GM23338 (cell line): ENCODE results near the gene ABCC1. TPM values are rescaled to one million over a fixed set of nuclear protein-coding genes. Genes with fewer than 3 reads are reported as not detected.

Source experiments
- ATAC-seq: fragments of 200-7000 bp; cut with Tn5 transposase; 3 replicates; pipeline ENCODE4 v1.9.1; 2020
- DNase-seq: peaks from one replicate; pipeline ENCODE4 v3.0.0-alpha.2; 2015; ENCODE audit warnings: low spot score
- H2AFZ ChIP-seq: fragments of 200-600 bp; sonication (generic); 2 replicates; pipeline ENCODE4 v1.8.0; 2016; ENCODE audit warnings: antibody characterized with exemption, mild to moderate bottlenecking, moderate library complexity
- H3F3A ChIP-seq: fragments of 200-600 bp; sonication (generic); replicated peaks from 2 replicates; pipeline ENCODE4 v1.8.0; 2017; ENCODE audit warnings: antibody characterized with exemption, mixed run types, low read depth
- H3K27ac ChIP-seq: fragments of 200-600 bp; sonication (generic); 2 replicates; pipeline ENCODE4 v1.6.1; 2016; ENCODE audit warnings: low read depth
- H3K27me3 ChIP-seq: fragments of 200-600 bp; sonication (generic); 2 replicates; pipeline ENCODE4 v1.8.0; 2016; ENCODE audit warnings: mild to moderate bottlenecking, mixed run types, moderate library complexity; ENCODE audit not compliant: insufficient read depth
- H3K36me3 ChIP-seq: fragments of 200-600 bp; sonication (generic); 2 replicates; pipeline ENCODE4 v1.8.0; 2016; ENCODE audit warnings: mild to moderate bottlenecking; ENCODE audit not compliant: insufficient read depth
- H3K4me1 ChIP-seq: fragments of 200-600 bp; sonication (generic); 2 replicates; pipeline ENCODE4 v1.8.0; 2016; ENCODE audit warnings: mild to moderate bottlenecking, moderate library complexity; ENCODE audit not compliant: insufficient read depth
- H3K4me2 ChIP-seq: fragments of 200-600 bp; sonication (generic); 2 replicates; pipeline ENCODE4 v1.7.1; 2017; ENCODE audit warnings: mixed run types
- H3K4me3 ChIP-seq: fragments of 200-600 bp; sonication (generic); 2 replicates; pipeline ENCODE4 v1.6.1; 2016; ENCODE audit warnings: mixed run types
- H3K79me2 ChIP-seq: fragments of 200-600 bp; sonication (generic); replicated peaks from 2 replicates; pipeline ENCODE4 v1.8.0; 2017; ENCODE audit warnings: mild to moderate bottlenecking; ENCODE audit not compliant: insufficient read depth
- H3K9me2 ChIP-seq: fragments of 200-600 bp; sonication (generic); 2 replicates; pipeline ENCODE4 v1.8.0; 2017; ENCODE audit not compliant: insufficient read depth
- H4K20me1 ChIP-seq: fragments of 200-600 bp; sonication (generic); replicated peaks from 2 replicates; pipeline ENCODE4 v1.8.0; 2017; ENCODE audit warnings: mild to moderate bottlenecking; ENCODE audit not compliant: insufficient read depth
- H3K27ac Mint-ChIP-seq: 2 replicates; pipeline ENCODE4 v1.8.0; 2020; ENCODE audit warnings: inconsistent platforms, mild to moderate bottlenecking, moderate library complexity, mixed read lengths
- H3K27me3 Mint-ChIP-seq: 3 replicates; pipeline ENCODE4 v1.8.0; 2022; ENCODE audit warnings: low read depth, mild to moderate bottlenecking, moderate library complexity, mixed read lengths, inconsistent platforms; ENCODE audit not compliant: insufficient read depth, poor library complexity
- H3K36me3 Mint-ChIP-seq: 3 replicates; pipeline ENCODE4 v1.8.0; 2021; ENCODE audit warnings: low read depth, mild to moderate bottlenecking, inconsistent platforms, moderate library complexity, mixed read lengths
- H3K4me1 Mint-ChIP-seq: 3 replicates; pipeline ENCODE4 v1.8.0; 2020; ENCODE audit warnings: mild to moderate bottlenecking, inconsistent platforms, mixed read lengths
- H3K4me3 Mint-ChIP-seq: 3 replicates; pipeline ENCODE4 v1.8.0; 2021; ENCODE audit warnings: moderate library complexity, mild to moderate bottlenecking, inconsistent platforms, mixed read lengths
- H3K9me3 Mint-ChIP-seq: 3 replicates; pipeline ENCODE4 v1.8.0; 2020; ENCODE audit warnings: moderate library complexity, mild to moderate bottlenecking, inconsistent platforms, mixed read lengths
- CREB1 ChIP-seq: fragments of 250-450 bp; sonication (Bioruptor Pico); IDR thresholded peaks from 2 replicates; pipeline ENCODE4 v1.5.0; 2020; ENCODE audit warnings: low read depth, mild to moderate bottlenecking, moderate library complexity
- CTCF ChIP-seq, 2 experiments: fragments of 200-600 bp in 1 of 2; sonication (generic) in 1 of 2; conservative IDR thresholded peaks; 2 replicates each; pipeline versions ENCODE4 v1.5.1 to v1.6.1; 2016 to 2017; ENCODE audit warnings: antibody characterized with exemption in 2 of 2, low read depth in 2 of 2, mild to moderate bottlenecking in 2 of 2, moderate library complexity in 1 of 2
- ETS1 ChIP-seq: IDR thresholded peaks from 2 replicates; pipeline ENCODE4 v1.6.1; 2016; ENCODE audit warnings: antibody characterized with exemption
- EZH2 ChIP-seq: fragments of 200-600 bp; sonication (generic); IDR thresholded peaks from one replicate; pipeline ENCODE4 v1.8.0; 2017; ENCODE audit warnings: antibody characterized with exemption, mild to moderate bottlenecking, low read depth; ENCODE audit not compliant: unreplicated experiment
- EZH2phosphoT487 ChIP-seq: fragments of 200-600 bp; sonication (generic); IDR thresholded peaks from one replicate; pipeline ENCODE4 v1.8.1; 2018; ENCODE audit warnings: antibody characterized with exemption; ENCODE audit not compliant: unreplicated experiment
- JUNB ChIP-seq: IDR thresholded peaks from one replicate; pipeline ENCODE4 v1.6.1; 2016; ENCODE audit warnings: antibody characterized with exemption; ENCODE audit not compliant: unreplicated experiment
- NANOG ChIP-seq: IDR thresholded peaks from 2 replicates; pipeline ENCODE4 v1.6.1; 2016; ENCODE audit warnings: antibody characterized with exemption, borderline replicate concordance
- POLR2AphosphoS5 ChIP-seq: IDR thresholded peaks from 2 replicates; pipeline ENCODE4 v1.6.1; 2016; ENCODE audit warnings: antibody characterized with exemption, low read depth
- STAT1 ChIP-seq: IDR thresholded peaks from one replicate; pipeline ENCODE4 v1.6.1; 2016; ENCODE audit warnings: antibody characterized with exemption; ENCODE audit not compliant: unreplicated experiment
- ZNF331 ChIP-seq: fragments of 250-450 bp; sonication (Bioruptor Pico); IDR thresholded peaks from 2 replicates; pipeline ENCODE4 v1.5.0; 2020; ENCODE audit warnings: low read depth, mild to moderate bottlenecking, moderate library complexity
- ZNF462 ChIP-seq: fragments of 250-450 bp; sonication (Bioruptor Pico); IDR thresholded peaks from 2 replicates; pipeline ENCODE4 v1.5.0; 2020; ENCODE audit warnings: mild to moderate bottlenecking, moderate library complexity
- polyA plus RNA-seq: library from polyadenylated mRNA; unstranded; fragments of >200 nt; fragmentation: Nextera tagmentation; extraction: Ambion mirVana; gene quantifications from 2 replicates; pipeline ENCODE4 v1.2.1, GENCODE V29; 2016
- total RNA-seq: library from RNA; depleted of rRNA; stranded (reverse); fragments of >200 nt; shearing (Covaris generic); gene quantifications from 2 replicates; pipeline ENCODE4 v1.2.3, GENCODE V29; 2014

The ABCC1 gene
- total and polyA plus RNA-seq, 2 experiments from 2014 or later = 11.0 to 46.6 TPM

GRCh38 chr16:16099320-16099719 lies 149.9 kb downstream of the ABCC1 start:
- Histone ChIP-seq H4K20me1 (no peaks in the 10 kb centered on the region), H3K79me2 (peaks cover under 1% of the 10 kb centered on the region; the same call in 1 of the 2 replicates), H3K4me2 (no peak overlapping the region), H3K27ac (no peak overlapping the region), H3K36me3 (peaks cover 10% of the 10 kb centered on the region; the same call in 1 of the 2 replicates), H3K27me3 (no peaks in the 10 kb centered on the region), H3K4me3 (no peak overlapping the region), H3K9me2 (no peaks in the 10 kb centered on the region), H3F3A (no peaks in the 10 kb centered on the region), H2AFZ (no peak overlapping the region), H3K4me1 (no peaks in the 10 kb centered on the region)
- Mint-ChIP-seq H3K4me3 (no peak overlapping the region), H3K27ac (no peak overlapping the region), H3K27me3 (peaks cover 11% of the 10 kb centered on the region), H3K9me3 (no peaks in the 10 kb centered on the region), H3K4me1 (peaks cover 2% of the 10 kb centered on the region; the same call in 1 of the 3 replicates), H3K36me3 (peaks cover 64% of the 10 kb centered on the region)
- ATAC-seq = no peak
- no peak for DNase-seq
- TF ChIP-seq EZH2 = no peak

- ATAC-seq (no peak), DNase-seq (no peak)
- H3K27me3 Mint-ChIP-seq = peaks cover 11% of the 10 kb centered on the region
- peaks cover 2% of the 10 kb centered on the region; the same call in 1 of the 3 replicates for H3K4me1 Mint-ChIP-seq
- Histone ChIP-seq H3K27ac (no peak overlapping the region), H3F3A (no peaks in the 10 kb centered on the region), H3K36me3 (peaks cover 10% of the 10 kb centered on the region; the same call in 1 of the 2 replicates), H3K4me2 (no peak overlapping the region), H3K9me2 (no peaks in the 10 kb centered on the region), H3K27me3 (no peaks in the 10 kb centered on the region), H2AFZ (no peak overlapping the region), H3K4me1 (no peaks in the 10 kb centered on the region), H4K20me1 (0 out of 2 replicates have a peak, but pooled peaks cover 4% of the 10 kb centered on the region), H3K79me2 (no peaks in the 10 kb centered on the region), H3K4me3 (no peak overlapping the region)
- peaks cover 69% of the 10 kb centered on the region for H3K36me3 Mint-ChIP-seq
- no peaks in the 10 kb centered on the region for H3K9me3 Mint-ChIP-seq
- TF ChIP-seq STAT1 (no peak), EZH2 (no peak), ZNF462 (CRISPR knock-in tag) (no peak), NANOG (no peak), ETS1 (no peak), CTCF (conservative IDR thresholded peaks at IDR 0.05; ENCODE audit: low read depth in 2 of 2) (no peak), ZNF331 (CRISPR knock-in tag) (no peak), EZH2phosphoT487 (no peak), JUNB (no peak), CREB1 (no peak), POLR2AphosphoS5 (no peak)
- H3K4me3 Mint-ChIP-seq = no peak overlapping the region
- H3K27ac Mint-ChIP-seq = no peak overlapping the region
Observed at GRCh38 chr16:16100631-16101030, 151.2 kb downstream of the ABCC1 start.
